Trophoblast cell (in vitro differentiated cells and primary cell): ENCODE results near the gene HLA-DRA.

Experiments
- DNase-seq, 2 donors: peaks; one replicate each; pipeline ENCODE4 v3.0.0-alpha.2; 2016
- H2AFZ ChIP-seq: 2 replicates; pipeline ENCODE4 v1.6.1; 2013; ENCODE audit warnings: low read length, moderate library complexity, mild to moderate bottlenecking; ENCODE audit not compliant: insufficient read depth, poor library complexity
- H2AK5ac ChIP-seq: 2 replicates; pipeline ENCODE4 v1.6.1; 2013; ENCODE audit warnings: mild to moderate bottlenecking, low read length
- H2BK120ac ChIP-seq: 2 replicates; pipeline ENCODE4 v1.6.1; 2013; ENCODE audit warnings: low read length, mild to moderate bottlenecking, moderate library complexity; ENCODE audit not compliant: insufficient read depth, poor library complexity
- H2BK12ac ChIP-seq: 2 replicates; pipeline ENCODE4 v1.6.1; 2013; ENCODE audit warnings: mild to moderate bottlenecking, low read length, moderate library complexity
- H2BK5ac ChIP-seq: 2 replicates; pipeline ENCODE4 v1.6.1; 2013; ENCODE audit warnings: low read length, low read depth, moderate library complexity, mild to moderate bottlenecking; ENCODE audit not compliant: poor library complexity
- H3K14ac ChIP-seq: 2 replicates; pipeline ENCODE4 v1.6.1; 2013; ENCODE audit warnings: mild to moderate bottlenecking, low read length
- H3K18ac ChIP-seq: 2 replicates; pipeline ENCODE4 v1.6.1; 2013; ENCODE audit warnings: mild to moderate bottlenecking, low read length
- H3K23ac ChIP-seq: 2 replicates; pipeline ENCODE4 v1.6.1; 2013; ENCODE audit warnings: low read length
- H3K27ac ChIP-seq: 2 replicates; pipeline ENCODE4 v1.5.1; 2013; ENCODE audit warnings: low read depth, mild to moderate bottlenecking, inconsistent platforms, low read length, moderate library complexity
- H3K27me3 ChIP-seq: 2 replicates; pipeline ENCODE4 v1.6.1; 2013; ENCODE audit warnings: inconsistent platforms, mild to moderate bottlenecking, low read length, moderate library complexity; ENCODE audit not compliant: insufficient read depth
- H3K36me3 ChIP-seq, 2 experiments: 1 replicate in 1 of 2; 2 replicates in 1 of 2; pipeline ENCODE4 v1.6.1; 2013; ENCODE audit warnings: low read length in 2 of 2, mild to moderate bottlenecking in 2 of 2, moderate library complexity in 1 of 2; ENCODE audit not compliant: insufficient read depth in 2 of 2, control insufficient read depth in 1 of 2
- H3K4ac ChIP-seq: 2 replicates; pipeline ENCODE4 v1.6.1; 2013; ENCODE audit warnings: low read depth, mild to moderate bottlenecking, low read length, moderate library complexity
- H3K4me1 ChIP-seq, 2 experiments: 1 replicate in 1 of 2; 2 replicates in 1 of 2; pipeline ENCODE4 v1.6.1; 2013; ENCODE audit warnings: low read length in 2 of 2, mild to moderate bottlenecking in 2 of 2, moderate library complexity in 1 of 2; ENCODE audit not compliant: insufficient read depth in 2 of 2, control insufficient read depth in 1 of 2
- H3K4me2 ChIP-seq: 2 replicates; pipeline ENCODE4 v1.6.1; 2013; ENCODE audit warnings: inconsistent platforms, mild to moderate bottlenecking, low read length, moderate library complexity
- H3K4me3 ChIP-seq: 2 replicates; pipeline ENCODE4 v1.5.1; 2013; ENCODE audit warnings: mild to moderate bottlenecking, low read depth, low read length, inconsistent platforms
- H3K79me1 ChIP-seq: one replicate; pipeline ENCODE4 v1.6.1; 2013; ENCODE audit warnings: low read length
- H3K79me2 ChIP-seq: 2 replicates; pipeline ENCODE4 v1.6.1; 2013; ENCODE audit warnings: low read length, mild to moderate bottlenecking; ENCODE audit not compliant: control insufficient read depth, insufficient read depth, poor library complexity
- H3K9ac ChIP-seq: 2 replicates; pipeline ENCODE4 v1.6.1; 2013; ENCODE audit warnings: mild to moderate bottlenecking, low read length
- H3K9me3 ChIP-seq: 2 replicates; pipeline ENCODE4 v1.6.1; 2013; ENCODE audit warnings: low read depth, mild to moderate bottlenecking, control low read depth, inconsistent platforms, low read length; ENCODE audit not compliant: insufficient read depth
- H4K12ac ChIP-seq: 2 replicates; pipeline ENCODE4 v1.6.1; 2013; ENCODE audit warnings: low read depth, mild to moderate bottlenecking, low read length, moderate library complexity
- H4K8ac ChIP-seq: 2 replicates; pipeline ENCODE4 v1.6.1; 2013; ENCODE audit warnings: low read depth, mild to moderate bottlenecking, low read length, moderate library complexity
- H4K91ac ChIP-seq: one replicate; pipeline ENCODE4 v1.6.1; 2013; ENCODE audit warnings: low read depth, mild to moderate bottlenecking, low read length, moderate library complexity
- WGBS: extraction: QIAGEN DNeasy Blood & Tissue Kit; methylation state at CpG from one replicate; pipeline ENCODE4 v1.1.7; 2013; ENCODE audit warnings: missing lambda C conversion rate; ENCODE audit not compliant: insufficient read length, insufficient coverage; ENCODE audit errors: extremely low coverage; 5-methylcytosine and 5-hydroxymethylcytosine counted together

Gene HLA-DRA

DNA sequence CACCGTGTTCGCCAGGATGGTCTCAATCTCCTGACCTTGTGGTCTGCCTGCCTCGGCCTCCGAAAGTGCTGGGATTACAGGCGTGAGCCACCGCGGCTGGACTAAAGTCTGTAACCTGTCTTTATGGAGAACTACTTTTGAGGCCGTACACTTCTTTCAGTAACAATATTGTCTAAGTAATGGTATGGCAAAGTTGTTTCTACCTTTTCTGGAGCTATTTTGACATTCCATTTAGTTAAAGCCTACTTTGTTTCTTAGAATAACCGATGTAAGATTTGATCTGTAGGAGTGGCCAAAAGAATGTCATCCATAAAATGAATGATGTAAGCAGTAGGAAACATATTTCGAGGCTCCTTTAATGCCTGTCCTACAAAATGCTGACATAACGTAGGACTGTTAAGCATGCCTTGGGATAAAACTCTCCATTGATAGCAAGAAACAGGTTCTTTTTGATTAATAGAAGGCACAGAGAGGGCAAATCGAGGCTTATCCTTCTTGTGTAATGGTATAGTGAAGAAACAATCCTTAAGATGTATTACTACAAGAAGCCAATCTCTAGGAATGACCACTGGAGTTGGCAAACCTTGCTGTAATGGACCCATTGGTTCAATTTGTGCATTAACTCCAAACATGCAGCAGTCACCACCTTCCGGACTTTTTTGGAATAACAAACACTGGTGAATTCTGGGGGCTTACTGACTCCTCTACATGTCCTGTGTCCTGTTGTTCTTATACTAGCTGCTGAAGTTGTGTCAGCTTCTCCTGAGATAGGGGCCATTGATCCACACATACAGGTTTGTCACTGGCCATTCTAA is 35.9 kb downstream of the HLA-DRA start:
- no peaks in the 10 kb centered on the region for H3K36me3 ChIP-seq
- H3K23ac ChIP-seq = no peak overlapping the region
- H3K4me2 ChIP-seq = no peak overlapping the region
- H3K79me1 ChIP-seq = no peaks in the 10 kb centered on the region
- no peak overlapping the region for H2BK12ac ChIP-seq
- H2AFZ ChIP-seq = no peak overlapping the region
- no peak overlapping the region for H2AK5ac ChIP-seq
- WGBS = no CpG with 5 or more reads among the region's 13 CpGs
- H2BK120ac ChIP-seq = no peak overlapping the region
- no peak overlapping the region for H3K4me3 ChIP-seq
- no peaks in the 10 kb centered on the region for H3K4me1 ChIP-seq
- no peaks in the 10 kb centered on the region for H3K9me3 ChIP-seq
- H3K4ac ChIP-seq = no peak overlapping the region
- DNase-seq = no peak
- no peaks in the 10 kb centered on the region for H3K79me2 ChIP-seq
- no peak overlapping the region for H3K9ac ChIP-seq
- H4K91ac ChIP-seq = no peak overlapping the region
- H4K8ac ChIP-seq = no peak overlapping the region
- H3K18ac ChIP-seq = no peak overlapping the region
- no peak overlapping the region for H2BK5ac ChIP-seq
- no peak overlapping the region for H3K27ac ChIP-seq
- no peak overlapping the region for H3K14ac ChIP-seq
- no peak overlapping the region for H4K12ac ChIP-seq
- H3K27me3 ChIP-seq = no peaks in the 10 kb centered on the region

DNA sequence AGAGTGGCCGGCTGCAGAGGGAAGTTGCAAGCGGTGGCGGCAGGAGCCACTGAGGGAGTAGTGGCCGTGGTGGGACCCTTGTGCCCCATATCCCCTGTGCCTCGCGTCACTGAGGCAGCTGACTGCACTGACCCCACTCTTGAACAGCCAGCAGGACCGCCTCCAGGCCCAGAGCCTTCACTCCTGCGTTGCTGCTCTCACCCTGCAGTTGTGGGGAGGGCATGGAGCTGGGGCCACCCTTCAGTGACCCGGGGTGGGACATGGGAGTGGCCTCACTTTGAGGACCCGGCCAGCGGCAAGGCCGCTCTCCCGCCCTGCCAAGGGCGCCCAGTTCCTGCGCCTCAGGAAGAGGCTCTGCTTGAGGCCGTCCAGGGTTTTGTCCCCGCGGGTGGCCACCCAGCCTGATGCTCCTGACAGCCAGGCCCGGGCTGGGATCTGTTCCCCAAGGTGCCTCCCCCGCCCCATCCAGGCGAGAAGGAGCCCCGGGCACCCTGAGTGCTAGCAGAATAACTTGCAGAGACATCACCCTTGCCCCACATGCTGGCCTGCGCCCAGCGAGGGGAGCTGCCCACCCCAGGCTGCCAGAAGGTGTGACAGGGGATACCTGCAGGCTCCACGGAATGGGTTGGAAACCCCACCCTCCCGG is 44.4 kb downstream of the HLA-DRA start:
- Histone ChIP-seq H3K36me3 (no peaks in the 10 kb centered on the region), H3K4me2 (no peak overlapping the region), H2AFZ (no peak overlapping the region), H3K4me3 (no peak overlapping the region), H2BK5ac (no peak overlapping the region), H3K9me3 (no peaks in the 10 kb centered on the region), H4K91ac (no peak overlapping the region), H3K18ac (no peak overlapping the region), H4K12ac (no peak overlapping the region), H3K27me3 (no peaks in the 10 kb centered on the region), H2AK5ac (no peak overlapping the region), H3K79me1 (no peaks in the 10 kb centered on the region), H3K9ac (no peak overlapping the region), H2BK12ac (no peak overlapping the region), H3K4ac (no peak overlapping the region), H2BK120ac (no peak overlapping the region), H3K4me1 (no peaks in the 10 kb centered on the region), H3K79me2 (no peaks in the 10 kb centered on the region), H3K14ac (no peak overlapping the region), H3K23ac (no peak overlapping the region), H3K27ac (no peak overlapping the region), H4K8ac (no peak overlapping the region)
- DNase-seq = no peak
- no CpG with 5 or more reads among the region's 26 CpGs for WGBS

DNA sequence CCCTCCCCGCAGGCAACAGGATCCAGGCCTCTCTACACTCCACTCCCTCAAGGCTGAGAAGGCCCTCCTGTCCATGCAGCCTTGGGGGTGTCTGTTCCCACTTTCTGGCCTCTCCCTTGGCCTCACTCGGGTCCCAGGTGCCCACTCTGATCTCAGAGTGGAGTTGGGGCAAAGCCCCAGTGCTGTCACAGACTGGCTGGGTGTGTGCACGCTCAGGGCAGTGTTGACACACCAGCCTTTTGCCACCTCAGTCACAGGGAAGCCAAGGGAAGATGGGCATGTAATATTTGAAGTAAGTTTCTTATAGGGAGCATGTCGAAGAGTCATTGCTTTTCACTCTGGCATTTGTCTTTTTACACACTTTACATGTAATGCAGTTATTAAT is 44.9 kb downstream of the HLA-DRA start:
- no peaks in the 10 kb centered on the region for H3K36me3 ChIP-seq

DNA sequence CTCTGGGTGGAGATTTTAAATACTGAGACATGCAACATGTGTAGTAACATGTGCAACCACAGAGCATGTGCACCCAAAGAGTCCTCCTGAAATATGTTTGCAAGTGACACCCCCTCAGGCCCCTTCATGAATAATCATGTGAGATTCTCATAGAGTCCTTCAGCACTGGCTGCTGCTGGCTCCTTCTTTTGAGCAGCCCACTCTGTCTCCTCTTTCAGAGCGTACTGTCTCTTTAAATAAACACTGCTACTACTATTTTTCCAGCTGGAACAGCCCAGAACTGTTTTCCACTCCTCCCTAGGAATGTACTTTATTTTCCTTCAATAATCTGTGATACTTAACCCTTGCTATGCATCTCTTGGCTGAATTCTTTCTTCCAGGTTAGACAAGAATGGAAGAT is 48.4 kb downstream of the HLA-DRA start:
- H3K14ac ChIP-seq = no peak overlapping the region
- H2BK12ac ChIP-seq = no peak overlapping the region
- no peak overlapping the region for H2BK5ac ChIP-seq
- no peak overlapping the region for H3K18ac ChIP-seq
- H2AFZ ChIP-seq = no peak overlapping the region
- H3K27ac ChIP-seq = no peak overlapping the region
- no peaks in the 10 kb centered on the region for H3K9me3 ChIP-seq
- H3K4me1 ChIP-seq = no peaks in the 10 kb centered on the region
- H3K23ac ChIP-seq = no peak overlapping the region
- no peak overlapping the region for H4K12ac ChIP-seq
- no peak for DNase-seq
- no peak overlapping the region for H3K4ac ChIP-seq
- H3K4me2 ChIP-seq = no peak overlapping the region
- no peaks in the 10 kb centered on the region for H3K79me1 ChIP-seq
- no peaks in the 10 kb centered on the region for H3K36me3 ChIP-seq
- no peak overlapping the region for H4K91ac ChIP-seq
- no peak overlapping the region for H3K4me3 ChIP-seq
- H2BK120ac ChIP-seq = no peak overlapping the region
- no peak overlapping the region for H4K8ac ChIP-seq
- H2AK5ac ChIP-seq = no peak overlapping the region
- H3K9ac ChIP-seq = no peak overlapping the region
- no peaks in the 10 kb centered on the region for H3K27me3 ChIP-seq
- no CpG with 5 or more reads among the region's 1 CpG for WGBS
- no peaks in the 10 kb centered on the region for H3K79me2 ChIP-seq

More for the DNA sequence above, 44.9 kb downstream of the HLA-DRA start:
- Histone ChIP-seq H3K23ac (no peak overlapping the region), H3K4me1 (no peaks in the 10 kb centered on the region), H3K14ac (no peak overlapping the region), H2AFZ (no peak overlapping the region), H3K9me3 (no peaks in the 10 kb centered on the region), H2BK12ac (no peak overlapping the region), H3K4me2 (no peak overlapping the region), H4K12ac (no peak overlapping the region), H2AK5ac (no peak overlapping the region), H4K8ac (no peak overlapping the region), H3K9ac (no peak overlapping the region), H3K79me1 (no peaks in the 10 kb centered on the region), H2BK5ac (no peak overlapping the region), H3K27me3 (no peaks in the 10 kb centered on the region), H3K27ac (no peak overlapping the region), H3K4me3 (no peak overlapping the region), H4K91ac (no peak overlapping the region), H3K4ac (no peak overlapping the region), H3K18ac (no peak overlapping the region), H3K79me2 (no peaks in the 10 kb centered on the region), H2BK120ac (no peak overlapping the region)
- DNase-seq = no peak
- no CpG with 5 or more reads among the region's 4 CpGs for WGBS
